ENCODE results near the gene NLK. TPM values are rescaled to one million over a fixed set of nuclear protein-coding genes. Genes with fewer than 3 reads are reported as not detected.

Gene NLK
- total RNA-seq, 1 experiment from 2014 or later = 12.8 TPM

GRCh38 chr17:28177351-28177750 is 134.9 kb downstream of the NLK start:
- no peak for ATAC-seq
- Histone ChIP-seq H3K27me3 (ENCODE audit: insufficient read depth, low read length) (no peaks in the 10 kb centered on the region), H3K9me3 (ENCODE audit: control insufficient read depth in 1 of 2, insufficient read depth in 1 of 2, low read depth in 1 of 2, low read length in 2 of 2) (no peaks in the 10 kb centered on the region), H3K27ac (ENCODE audit: low read depth, low read length) (no peak overlapping the region), H2AFZ (ENCODE audit: low read depth, low read length, poor library complexity, severe bottlenecking) (no peak overlapping the region), H3K9ac (ENCODE audit: low read length) (no peak overlapping the region), H4K20me1 (ENCODE audit: insufficient read depth) (no peaks in the 10 kb centered on the region), H3K4me3 (replicated peaks in 1 of 2; ENCODE audit: low read depth in 1 of 2, low read length in 2 of 2) (no peak overlapping the region), H3K79me2 (ENCODE audit: insufficient read depth, low read length) (no peaks in the 10 kb centered on the region), H3K9me2 (ENCODE audit: insufficient read depth) (no peaks in the 10 kb centered on the region), H3K4me2 (ENCODE audit: low read length) (no peak overlapping the region), H3K36me3 (ENCODE audit: control insufficient read depth in 1 of 2, insufficient read depth in 2 of 2, low read length in 2 of 2) (no peaks in the 10 kb centered on the region), H3K4me1 (ENCODE audit: control insufficient read depth in 1 of 2, insufficient read depth in 2 of 2, low read length in 2 of 2) (no peaks in the 10 kb centered on the region)
- ChIA-PET POLR2A (no interaction called here), CTCF (no interaction called here), RAD21 (ENCODE audit: low non-redundant PET in 1 of 2, low total read pairs in 2 of 2, uncharacterized antibody in 2 of 2, unreplicated experiment in 2 of 2) (no interaction called here)
- no peak for DNase-seq (ENCODE audit: low read depth, low spot score)
- no TSS peak for BruUV-seq (replicated peaks)
- intact Hi-C loops (cut with micrococcal nuclease) = no loop called here
- TF ChIP-seq ZNF274 (IDR thresholded peaks at IDR 0.05; ENCODE audit: low read depth, low read length) (no peak), TCF7L2 (IDR thresholded peaks at IDR 0.05; ENCODE audit: borderline replicate concordance, extremely low read depth, insufficient read depth, insufficient read length) (no peak), CEBPB (IDR thresholded peaks at IDR 0.05; ENCODE audit: low read depth) (no peak), YY1 (IDR thresholded peaks at IDR 0.05; ENCODE audit: extremely low read depth, insufficient replicate concordance, low read depth, low read length) (no peak), FOSL1 (IDR thresholded peaks at IDR 0.05; ENCODE audit: low read depth) (no peak), SIN3A (IDR thresholded peaks at IDR 0.05; ENCODE audit: low read depth) (no peak), RAD21 (IDR thresholded peaks at IDR 0.05; ENCODE audit: low read depth) (no peak), ELF1 (IDR thresholded peaks at IDR 0.05; ENCODE audit: borderline replicate concordance, low read depth) (no peak), ZFX (IDR thresholded peaks at IDR 0.05) (no peak), CBX3 (IDR thresholded peaks at IDR 0.05; ENCODE audit: low read depth) (no peak), EZH2 (IDR thresholded peaks at IDR 0.05) (no peak), JUND (IDR thresholded peaks at IDR 0.05) (no peak), CTCF (IDR thresholded peaks at IDR 0.05 in 2 of 3, conservative IDR thresholded peaks at IDR 0.05 in 1 of 3; ENCODE audit: borderline replicate concordance in 1 of 3, insufficient read depth in 1 of 3, low read depth in 2 of 3, low read length in 2 of 3) (no peak)
- TF ChIP-seq, protein P1, sequence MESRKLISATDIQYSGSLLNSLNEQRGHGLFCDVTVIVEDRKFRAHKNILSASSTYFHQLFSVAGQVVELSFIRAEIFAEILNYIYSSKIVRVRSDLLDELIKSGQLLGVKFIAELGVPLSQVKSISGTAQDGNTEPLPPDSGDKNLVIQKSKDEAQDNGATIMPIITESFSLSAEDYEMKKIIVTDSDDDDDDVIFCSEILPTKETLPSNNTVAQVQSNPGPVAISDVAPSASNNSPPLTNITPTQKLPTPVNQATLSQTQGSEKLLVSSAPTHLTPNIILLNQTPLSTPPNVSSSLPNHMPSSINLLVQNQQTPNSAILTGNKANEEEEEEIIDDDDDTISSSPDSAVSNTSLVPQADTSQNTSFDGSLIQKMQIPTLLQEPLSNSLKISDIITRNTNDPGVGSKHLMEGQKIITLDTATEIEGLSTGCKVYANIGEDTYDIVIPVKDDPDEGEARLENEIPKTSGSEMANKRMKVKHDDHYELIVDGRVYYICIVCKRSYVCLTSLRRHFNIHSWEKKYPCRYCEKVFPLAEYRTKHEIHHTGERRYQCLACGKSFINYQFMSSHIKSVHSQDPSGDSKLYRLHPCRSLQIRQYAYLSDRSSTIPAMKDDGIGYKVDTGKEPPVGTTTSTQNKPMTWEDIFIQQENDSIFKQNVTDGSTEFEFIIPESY (IDR thresholded peaks at IDR 0.05; ENCODE audit: extremely low read depth, insufficient replicate concordance, low read length) = no peak
- TF ChIP-seq, protein P2, sequence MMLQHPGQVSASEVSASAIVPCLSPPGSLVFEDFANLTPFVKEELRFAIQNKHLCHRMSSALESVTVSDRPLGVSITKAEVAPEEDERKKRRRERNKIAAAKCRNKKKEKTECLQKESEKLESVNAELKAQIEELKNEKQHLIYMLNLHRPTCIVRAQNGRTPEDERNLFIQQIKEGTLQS (IDR thresholded peaks at IDR 0.05) = no peak
- TF ChIP-seq, protein P3, sequence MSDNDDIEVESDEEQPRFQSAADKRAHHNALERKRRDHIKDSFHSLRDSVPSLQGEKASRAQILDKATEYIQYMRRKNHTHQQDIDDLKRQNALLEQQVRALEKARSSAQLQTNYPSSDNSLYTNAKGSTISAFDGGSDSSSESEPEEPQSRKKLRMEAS (IDR thresholded peaks at IDR 0.05) = no peak

Data from HCT116 (cell line).